GM18520 (cell line): ENCODE measurements around the gene SEC31A.

Experiments
- ATAC-seq: cut with Tn5 transposase; IDR thresholded peaks from one replicate; pipeline ENCODE4 v1.9.1; 2021; ENCODE audit not compliant: unreplicated experiment

SEC31A gene

DNA sequence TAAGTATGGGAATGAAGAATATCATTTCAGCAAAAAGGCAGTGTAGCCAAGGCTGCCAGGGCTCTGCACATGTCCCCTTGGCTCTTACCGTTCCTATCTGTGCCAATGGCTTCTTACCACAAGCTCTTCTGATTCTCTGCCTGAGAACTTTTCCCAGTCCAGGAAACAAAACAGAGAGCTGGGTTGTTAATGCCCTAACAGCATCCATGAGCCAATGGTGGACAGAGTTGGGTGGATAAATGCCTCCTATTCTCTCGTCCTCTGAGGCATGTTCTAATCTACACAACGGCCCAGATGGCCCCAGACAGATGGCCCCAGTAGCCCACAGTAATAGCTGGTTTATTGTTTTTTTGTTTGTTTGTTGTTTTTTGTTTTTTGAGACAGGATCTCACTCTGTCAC lies 120.3 kb downstream of the SEC31A start:
- ATAC-seq, result no peak
